OCI-LY3 (cell line): ENCODE data around the gene MYL7.
"Not testable (repeated sequence)": the region's sequence is repeated elsewhere in the genome, so short reads cannot be mapped to it uniquely, and the experiment has no call there.

ENCODE experiments used
- H2AFZ ChIP-seq: fragments of 200-600, 300-600 bp; shearing (Covaris generic); 2 replicates; pipeline ENCODE4 v1.6.0; 2014; ENCODE audit warnings: antibody characterized with exemption, low read depth, low read length
- H3K27ac ChIP-seq: fragments of 200-600, 300-600 bp; sonication (generic); 2 replicates; pipeline ENCODE4 v1.5.1; 2014; ENCODE audit warnings: mild to moderate bottlenecking, low read length, moderate library complexity, mixed read lengths
- H3K27me3 ChIP-seq: fragments of 200-600, 300-600 bp; sonication (generic); 2 replicates; pipeline ENCODE4 v1.6.1; 2014; ENCODE audit warnings: low read depth, low read length, mixed read lengths
- H3K36me3 ChIP-seq: fragments of 200-600, 300-600 bp; sonication (generic); replicated peaks from 2 replicates; pipeline ENCODE3; 2014; ENCODE audit warnings: low read depth, low read length, mixed read lengths
- H3K4me1 ChIP-seq: fragments of 300-600, 200-600 bp; sonication (generic); 2 replicates; pipeline ENCODE4 v1.6.1; 2014; ENCODE audit warnings: low read length, mixed read lengths
- H3K4me2 ChIP-seq: fragments of 200-600, 300-600 bp; sonication (generic); 2 replicates; pipeline ENCODE4 v1.6.1; 2014; ENCODE audit warnings: low read length, mixed read lengths
- H3K4me3 ChIP-seq: fragments of 300-600, 200-600 bp; sonication (generic); 2 replicates; pipeline ENCODE4 v1.5.1; 2014; ENCODE audit warnings: antibody characterized with exemption, mild to moderate bottlenecking, low read length, moderate library complexity
- H3K79me2 ChIP-seq: fragments of 300-600, 200-600 bp; shearing (Covaris generic); 2 replicates; pipeline ENCODE4 v1.6.1; 2014; ENCODE audit warnings: mild to moderate bottlenecking, low read length, mixed read lengths
- H3K9ac ChIP-seq: fragments of 300-600, 200-600 bp; shearing (Covaris generic); 2 replicates; pipeline ENCODE4 v1.6.0; 2014; ENCODE audit warnings: mild to moderate bottlenecking, low read length, moderate library complexity
- H3K9me3 ChIP-seq: fragments of 200-600, 300-600 bp; shearing (Covaris generic); 2 replicates; pipeline ENCODE4 v1.6.1; 2014; ENCODE audit warnings: low read length, mixed read lengths; ENCODE audit not compliant: insufficient read depth
- H4K20me1 ChIP-seq: fragments of 200-600, 300-600 bp; sonication (generic); 2 replicates; pipeline ENCODE4 v1.6.1; 2016; ENCODE audit warnings: low read length, mixed read lengths; ENCODE audit not compliant: insufficient read depth
- EZH2phosphoT487 ChIP-seq: fragments of 200-600 bp; shearing (Covaris generic); IDR thresholded peaks from 2 replicates; pipeline ENCODE4 v1.6.1; 2018; ENCODE audit warnings: antibody characterized with exemption, mixed run types, low read depth
- TF ChIP-seq, protein P1 (sequence below): fragments of 200-600, 300-600 bp; sonication (generic); IDR thresholded peaks from 2 replicates; pipeline ENCODE4 v1.5.1; 2014; ENCODE audit warnings: antibody characterized with exemption, low read length, low read depth

The MYL7 gene

DNA sequence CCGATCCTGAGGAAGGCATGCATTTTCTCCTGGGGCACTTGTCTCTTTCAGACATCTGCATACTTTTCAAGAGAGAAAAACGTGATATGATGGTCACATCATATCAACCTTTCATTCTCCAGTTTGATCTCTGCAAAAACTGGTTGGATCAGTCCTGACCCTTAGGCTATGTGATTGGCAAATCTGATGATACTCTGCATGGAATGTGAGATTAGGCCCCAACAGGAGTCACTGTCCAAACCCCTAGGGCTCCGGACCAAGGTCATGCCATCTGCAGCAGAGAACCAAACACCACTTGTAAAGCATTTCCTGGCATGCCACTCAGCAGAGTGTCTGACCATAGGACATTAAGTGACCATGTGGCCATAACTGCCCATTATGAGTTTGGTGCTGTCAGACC lies 39.5 kb upstream of the MYL7 start:
- Histone ChIP-seq H3K79me2 (no peaks in the 10 kb centered on the region), H3K4me3 (no peak overlapping the region), H2AFZ (no peak overlapping the region), H3K4me2 (no peak overlapping the region), H3K27ac (no peak overlapping the region), H3K27me3 (peaks cover 16% of the 10 kb centered on the region; the same call in 1 of the 2 replicates), H3K9ac (no peak overlapping the region), H3K36me3 (no peaks in the 10 kb centered on the region), H4K20me1 (no peaks in the 10 kb centered on the region), H3K9me3 (no peaks in the 10 kb centered on the region), H3K4me1 (peaks cover 7% of the 10 kb centered on the region)
- TF ChIP-seq EZH2phosphoT487: no peak
- TF ChIP-seq, protein P1, sequence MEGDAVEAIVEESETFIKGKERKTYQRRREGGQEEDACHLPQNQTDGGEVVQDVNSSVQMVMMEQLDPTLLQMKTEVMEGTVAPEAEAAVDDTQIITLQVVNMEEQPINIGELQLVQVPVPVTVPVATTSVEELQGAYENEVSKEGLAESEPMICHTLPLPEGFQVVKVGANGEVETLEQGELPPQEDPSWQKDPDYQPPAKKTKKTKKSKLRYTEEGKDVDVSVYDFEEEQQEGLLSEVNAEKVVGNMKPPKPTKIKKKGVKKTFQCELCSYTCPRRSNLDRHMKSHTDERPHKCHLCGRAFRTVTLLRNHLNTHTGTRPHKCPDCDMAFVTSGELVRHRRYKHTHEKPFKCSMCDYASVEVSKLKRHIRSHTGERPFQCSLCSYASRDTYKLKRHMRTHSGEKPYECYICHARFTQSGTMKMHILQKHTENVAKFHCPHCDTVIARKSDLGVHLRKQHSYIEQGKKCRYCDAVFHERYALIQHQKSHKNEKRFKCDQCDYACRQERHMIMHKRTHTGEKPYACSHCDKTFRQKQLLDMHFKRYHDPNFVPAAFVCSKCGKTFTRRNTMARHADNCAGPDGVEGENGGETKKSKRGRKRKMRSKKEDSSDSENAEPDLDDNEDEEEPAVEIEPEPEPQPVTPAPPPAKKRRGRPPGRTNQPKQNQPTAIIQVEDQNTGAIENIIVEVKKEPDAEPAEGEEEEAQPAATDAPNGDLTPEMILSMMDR: no peak

DNA sequence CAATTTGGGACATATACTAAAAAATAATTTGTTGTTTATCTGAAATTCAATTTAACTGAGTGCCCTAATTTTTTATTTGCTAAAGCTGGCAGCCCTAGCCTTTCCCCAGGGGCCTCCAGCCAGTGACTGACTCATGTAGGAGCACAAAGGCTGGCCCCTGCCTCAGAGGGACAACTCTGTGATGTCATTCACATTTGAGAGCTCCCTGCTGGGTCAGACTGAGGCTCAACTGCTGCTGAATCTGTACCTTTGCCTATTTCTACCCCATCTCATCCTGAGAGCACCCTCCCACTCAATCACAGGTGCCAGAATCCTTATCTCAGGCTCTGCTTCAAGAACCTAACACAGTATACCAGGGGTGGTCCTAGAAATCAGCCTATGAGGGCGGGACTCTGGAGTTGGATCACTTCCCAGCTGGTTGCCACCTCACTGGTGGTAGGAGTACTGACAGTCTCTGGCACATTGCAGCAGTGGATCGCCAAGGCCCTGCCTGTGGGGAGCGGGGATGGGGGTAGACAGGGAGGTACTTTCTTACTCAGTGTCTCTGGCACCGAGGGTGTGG lies 36.5 kb upstream of the MYL7 start:
- Histone ChIP-seq H2AFZ (no peak overlapping the region), H3K27ac (no peak overlapping the region), H3K4me3 (no peak overlapping the region), H3K9me3 (no peaks in the 10 kb centered on the region), H3K9ac (no peak overlapping the region), H3K27me3 (peaks cover 20% of the 10 kb centered on the region; the same call in 1 of the 2 replicates), H3K4me1 (peaks cover 7% of the 10 kb centered on the region), H3K4me2 (no peak overlapping the region), H4K20me1 (no peaks in the 10 kb centered on the region), H3K79me2 (no peaks in the 10 kb centered on the region), H3K36me3 (no peaks in the 10 kb centered on the region)
- no peak for TF ChIP-seq EZH2phosphoT487
- TF ChIP-seq, protein P1: no peak

DNA sequence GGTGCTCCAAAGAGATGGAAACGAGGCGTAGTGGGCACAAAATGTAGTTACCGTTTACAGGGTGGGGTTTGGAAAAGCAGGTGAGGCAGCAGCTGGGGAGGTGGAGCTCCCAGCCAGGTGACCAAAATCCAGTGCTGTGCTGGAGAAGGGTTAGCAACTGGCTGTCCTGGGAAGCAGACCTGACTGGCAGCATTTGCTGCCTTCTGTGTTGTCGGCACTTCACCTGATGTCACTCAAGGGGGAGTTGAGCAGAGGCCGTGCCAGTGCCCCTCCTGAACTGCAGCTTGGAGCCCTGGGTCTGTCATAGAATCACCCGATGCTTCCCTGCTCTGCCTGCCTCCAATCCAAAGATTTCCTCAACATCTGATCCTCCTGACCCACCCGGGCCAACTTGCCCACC lies 35.4 kb upstream of the MYL7 start:
- H3K9me3 ChIP-seq: no peaks in the 10 kb centered on the region
- no peaks in the 10 kb centered on the region for H4K20me1 ChIP-seq
- H3K9ac ChIP-seq: no peak overlapping the region
- TF ChIP-seq, protein P1: no peak
- peaks cover 14% of the 10 kb centered on the region for H3K4me1 ChIP-seq
- peaks cover 10% of the 10 kb centered on the region; the same call in 1 of the 2 replicates for H3K27me3 ChIP-seq
- no peak overlapping the region for H3K27ac ChIP-seq
- H3K4me2 ChIP-seq: no peak overlapping the region
- no peaks in the 10 kb centered on the region for H3K79me2 ChIP-seq
- H3K36me3 ChIP-seq: no peaks in the 10 kb centered on the region
- H2AFZ ChIP-seq: no peak overlapping the region
- H3K4me3 ChIP-seq: no peak overlapping the region

DNA sequence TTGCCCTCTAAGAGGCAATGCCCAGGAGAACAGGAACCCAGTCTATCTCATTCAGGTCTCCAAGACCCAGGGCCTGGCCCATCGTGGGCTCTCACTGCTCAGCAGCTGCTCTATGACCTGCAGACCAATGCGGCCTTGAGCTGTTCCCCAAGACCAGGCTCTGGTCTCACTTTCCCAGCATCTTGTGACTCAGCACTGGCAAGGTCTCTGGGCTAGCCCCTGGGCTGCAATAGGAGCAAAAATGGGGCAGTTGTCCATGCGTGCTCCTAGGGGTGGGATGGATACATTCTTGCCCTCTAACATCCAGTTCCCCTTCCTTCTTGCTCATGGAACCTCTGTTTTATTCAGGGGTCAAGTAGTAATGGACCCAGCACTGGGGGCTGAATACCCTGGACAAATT lies 34.6 kb upstream of the MYL7 start:
- TF ChIP-seq, protein P1: no peak
- TF ChIP-seq EZH2phosphoT487: no peak
- no peak overlapping the region for H3K4me3 ChIP-seq
- H3K9ac ChIP-seq: no peak overlapping the region
- peaks cover 10% of the 10 kb centered on the region; the same call in 1 of the 2 replicates for H3K27me3 ChIP-seq
- no peak overlapping the region for H3K27ac ChIP-seq
- no peak overlapping the region for H2AFZ ChIP-seq
- no peak overlapping the region for H3K4me2 ChIP-seq
- H3K79me2 ChIP-seq: no peaks in the 10 kb centered on the region
- no peaks in the 10 kb centered on the region for H3K9me3 ChIP-seq
- H3K36me3 ChIP-seq: no peaks in the 10 kb centered on the region
- H4K20me1 ChIP-seq: no peaks in the 10 kb centered on the region
- H3K4me1 ChIP-seq: peaks cover 14% of the 10 kb centered on the region

DNA sequence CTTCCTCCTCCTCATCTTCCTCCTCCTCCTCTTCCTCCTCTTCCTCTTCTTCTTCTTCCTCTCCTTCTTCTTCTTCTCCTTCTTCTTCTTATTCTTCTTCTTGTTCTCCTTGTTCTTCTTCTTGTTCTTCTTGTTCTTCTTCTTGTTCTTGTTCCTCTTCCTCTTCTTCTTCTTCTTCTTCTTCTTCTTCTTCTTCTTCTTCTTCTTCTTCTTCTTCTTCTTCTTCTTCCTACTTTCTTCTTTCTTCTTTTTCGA lies 33.5 kb upstream of the MYL7 start:
- not testable (repeated sequence) for H4K20me1 ChIP-seq, H3K4me3 ChIP-seq, H3K4me2 ChIP-seq, H3K9ac ChIP-seq, H2AFZ ChIP-seq, H3K36me3 ChIP-seq, H3K27ac ChIP-seq, H3K9me3 ChIP-seq, H3K79me2 ChIP-seq
- H3K4me1 ChIP-seq: peaks cover 14% of the 10 kb centered on the region
- peaks cover 10% of the 10 kb centered on the region; the same call in 1 of the 2 replicates for H3K27me3 ChIP-seq
